Esophagus mucosa (tissue), 1 donor: ENCODE measurements around the gene ALKBH4. TPM values are rescaled to one million over a fixed set of nuclear protein-coding genes. Genes with fewer than 3 reads are reported as not detected.
"Not testable (repeated sequence)": the region's sequence is repeated elsewhere in the genome, so short reads cannot be mapped to it uniquely, and the experiment has no call there.

Experiments
- ATAC-seq: fragments of 200-7000 bp; cut with Tn5 transposase; one replicate; pipeline ENCODE4 v1.9.1; 2020
- total RNA-seq: library from RNA; stranded (reverse); gene quantifications from one replicate; pipeline ENCODE4 v1.2.4, GENCODE V29; 2023
- donor health status: DM: yes; HTN: yes; CAD: no.

Gene ALKBH4
- total RNA-seq, 1 donor from 2014 or later = 5.7 TPM

GRCh38 chr7:102478314-102479208 is 13.9 kb upstream of the ALKBH4 start, which contains the start of gene POLR2J:
POLR2J (minus strand) TSS chr7:102478922; CDS start chr7:102478860, 62 bp downstream.
- ATAC-seq = peak; percentile 91

GRCh38 chr7:102474736-102475435 is 10.2 kb upstream of the ALKBH4 start:
- not testable (repeated sequence) for ATAC-seq

- not testable (repeated sequence) for ATAC-seq
Observed at GRCh38 chr7:102474116-102474515, 9.5 kb upstream of the ALKBH4 start.

- no peak for ATAC-seq
Observed at GRCh38 chr7:102473271-102473991, 8.8 kb upstream of the ALKBH4 start.

GRCh38 chr7:102472126-102473041 is 7.7 kb upstream of the ALKBH4 start:
- no peak for ATAC-seq

GRCh38 chr7:102471791-102472125 is 7.1 kb upstream of the ALKBH4 start:
- ATAC-seq = no peak

- ATAC-seq = no peak
Observed at GRCh38 chr7:102469972-102470825, 5.5 kb upstream of the ALKBH4 start.

- no peak for ATAC-seq
Observed at GRCh38 chr7:102469351-102469971, 4.8 kb upstream of the ALKBH4 start.

- no peak for ATAC-seq
Observed at GRCh38 chr7:102468478-102469350, 4.1 kb upstream of the ALKBH4 start.

- no peak for ATAC-seq
Observed at GRCh38 chr7:102467581-102468477, 3.2 kb upstream of the ALKBH4 start.

- ATAC-seq = no peak
Observed at GRCh38 chr7:102466097-102466496, 1.4 kb upstream of the ALKBH4 start.

GRCh38 chr7:102463841-102464576 is 654 bp downstream of the ALKBH4 start:
- peak; percentile 1 for ATAC-seq

- no peak for ATAC-seq
Observed at GRCh38 chr7:102460467-102460866, 4.2 kb downstream of the ALKBH4 start.

- ATAC-seq = no peak
Observed at GRCh38 chr7:102459221-102459844, 5.3 kb downstream of the ALKBH4 start.

- ATAC-seq = peak; percentile 4
Observed at GRCh38 chr7:102457352-102457924, 7.2 kb downstream of the ALKBH4 start.

GRCh38 chr7:102456327-102456726 is 8.3 kb downstream of the ALKBH4 start:
- no peak for ATAC-seq

- ATAC-seq = peak; percentile 3
Observed at GRCh38 chr7:102455596-102455995, 9.1 kb downstream of the ALKBH4 start.
